ENCODE data around the gene HDAC10.

DNA sequence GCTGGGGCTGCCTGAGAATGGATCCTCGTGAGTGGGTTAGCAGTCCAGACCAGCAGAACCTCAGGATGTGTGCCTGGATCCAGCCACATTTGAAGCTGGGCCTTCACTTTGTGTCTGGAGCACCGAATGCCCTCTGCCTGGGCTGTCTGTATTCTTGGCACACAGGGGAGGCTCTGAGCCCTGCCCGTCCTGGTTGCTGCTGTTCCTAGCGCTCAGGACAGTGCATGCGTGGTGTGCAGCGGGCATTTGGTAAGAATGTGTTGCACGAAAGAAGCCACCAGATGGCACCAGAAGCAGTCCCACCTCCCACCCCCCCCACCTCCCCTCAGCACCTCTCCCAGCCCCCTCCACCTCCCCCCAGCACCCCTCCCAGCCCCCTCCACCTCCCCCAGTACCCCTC is 23.2 kb upstream of the HDAC10 start:
- no peak for TF ChIP-seq SPI1 (IDR thresholded peaks at IDR 0.05; ENCODE audit: low read depth, low read length)
- TF ChIP-seq POLR2A (IDR thresholded peaks at IDR 0.05; ENCODE audit: low read depth, low read length) = no peak
- no peak for TF ChIP-seq POLR2AphosphoS5 (IDR thresholded peaks at IDR 0.05; ENCODE audit: low read depth, low read length)
